ENCODE measurements around the gene CAMKK1.
A peak's percentile ranks its signal among the peaks of the same experiment; 100 is the strongest.
"Not testable (repeated sequence)": the region's sequence is repeated elsewhere in the genome, so short reads cannot be mapped to it uniquely, and the experiment has no call there.

The CAMKK1 gene

GRCh38 chr17:3875317-3875716 lies 17.5 kb downstream of the CAMKK1 start:
- DNase-seq = no peak

GRCh38 chr17:3873862-3874261 lies 19.0 kb downstream of the CAMKK1 start:
- no peak for DNase-seq

- no peak for DNase-seq
Observed at GRCh38 chr17:3870871-3871306, 22.0 kb downstream of the CAMKK1 start.

- no peak for DNase-seq
Observed at GRCh38 chr17:3867606-3868005, 25.2 kb downstream of the CAMKK1 start.

- no peak for DNase-seq
Observed at GRCh38 chr17:3867106-3867505, 25.7 kb downstream of the CAMKK1 start.

GRCh38 chr17:3866276-3866675 lies 26.6 kb downstream of the CAMKK1 start:
- DNase-seq = no peak

- no peak for DNase-seq
Observed at GRCh38 chr17:3865176-3865575, 27.7 kb downstream of the CAMKK1 start.

GRCh38 chr17:3864534-3864933 lies 28.3 kb downstream of the CAMKK1 start:
- no peak for DNase-seq

GRCh38 chr17:3861761-3862681 lies 30.8 kb downstream of the CAMKK1 start:
- DNase-seq = no peak

- no peak for DNase-seq
Observed at GRCh38 chr17:3860939-3861700, 31.7 kb downstream of the CAMKK1 start.

GRCh38 chr17:3859940-3860339 lies 32.9 kb downstream of the CAMKK1 start:
- DNase-seq = no peak

- DNase-seq = no peak
Observed at GRCh38 chr17:3857261-3858105, 35.4 kb downstream of the CAMKK1 start.

- DNase-seq = not testable (repeated sequence)
Observed at GRCh38 chr17:3854204-3854603, 38.6 kb downstream of the CAMKK1 start.

- DNase-seq = peak; percentile 43 to 75
Observed at GRCh38 chr17:3852561-3852960, 40.3 kb downstream of the CAMKK1 start.

GRCh38 chr17:3851461-3852100 lies 41.3 kb downstream of the CAMKK1 start:
- no peak for DNase-seq

- peak in 1 of 2 donors; percentile 56 for DNase-seq
Observed at GRCh38 chr17:3848229-3848835, 44.5 kb downstream of the CAMKK1 start.

GRCh38 chr17:3847165-3847670 lies 45.6 kb downstream of the CAMKK1 start:
- DNase-seq = no peak

GRCh38 chr17:3846437-3847164 lies 46.3 kb downstream of the CAMKK1 start:
- DNase-seq = no peak

- peak; percentile 97 to 98 for DNase-seq
Observed at GRCh38 chr17:3845621-3846436, 47.0 kb downstream of the CAMKK1 start, which contains the start of gene NCBP3. Gene NCBP3 (minus strand): TSS chr17:3846246. CDS start chr17:3846223, 23 bp downstream.

- peak in 1 of 2 donors; percentile 22 for DNase-seq
Observed at GRCh38 chr17:3845291-3845620, 47.6 kb downstream of the CAMKK1 start.

All from inflammatory macrophage (primary cell).